ENCODE results near the gene B4GALNT1. TPM values are rescaled to one million over a fixed set of nuclear protein-coding genes. Genes with fewer than 3 reads are reported as not detected.

B4GALNT1 gene
- total RNA-seq, 1 donor from 2014 or later = 18.6 TPM

GRCh38 chr12:57579677-57580465, 53.1 kb downstream of the B4GALNT1 start:
- Mint-ChIP-seq H3K4me1 (no peaks in the 10 kb centered on the region), H3K27ac (ENCODE audit: unreplicated experiment) (no peak overlapping the region), H3K4me3 (no peak overlapping the region), H3K27me3 (ENCODE audit: low read depth) (peaks cover 5% of the 10 kb centered on the region), H3K36me3 (ENCODE audit: low read depth) (no peaks in the 10 kb centered on the region), H3K9me3 (no peaks in the 10 kb centered on the region)
- TF ChIP-seq CTCF (conservative IDR thresholded peaks at IDR 0.05) = no peak
- no peak for DNase-seq (ENCODE audit: low read depth, low spot score)

GRCh38 chr12:57579011-57579410, 54.0 kb downstream of the B4GALNT1 start:
- no peak for DNase-seq (ENCODE audit: low read depth, low spot score)
- Mint-ChIP-seq H3K27ac (ENCODE audit: unreplicated experiment) (no peak overlapping the region), H3K4me3 (no peak overlapping the region), H3K9me3 (no peaks in the 10 kb centered on the region), H3K36me3 (ENCODE audit: low read depth) (no peaks in the 10 kb centered on the region), H3K4me1 (no peaks in the 10 kb centered on the region), H3K27me3 (ENCODE audit: low read depth) (peaks cover 2% of the 10 kb centered on the region)
- TF ChIP-seq CTCF (conservative IDR thresholded peaks at IDR 0.05) = no peak

- H3K27ac Mint-ChIP-seq (ENCODE audit: unreplicated experiment) = no peak overlapping the region
- no peaks in the 10 kb centered on the region for H3K27me3 Mint-ChIP-seq (ENCODE audit: low read depth)
- H3K9me3 Mint-ChIP-seq = no peaks in the 10 kb centered on the region
- no peaks in the 10 kb centered on the region for H3K4me1 Mint-ChIP-seq
- no peaks in the 10 kb centered on the region for H3K36me3 Mint-ChIP-seq (ENCODE audit: low read depth)
- no peak overlapping the region for H3K4me3 Mint-ChIP-seq
- no peak for TF ChIP-seq CTCF (conservative IDR thresholded peaks at IDR 0.05)
- no peak for DNase-seq (ENCODE audit: low read depth, low spot score)
These were observed 54.8 kb downstream of the B4GALNT1 start for GRCh38 chr12:57577981-57578758.

- H3K27me3 Mint-ChIP-seq (ENCODE audit: low read depth) = no peaks in the 10 kb centered on the region
These were observed 56.3 kb downstream of the B4GALNT1 start for GRCh38 chr12:57576613-57577160.

More at GRCh38 chr12:57576613-57577160, 56.3 kb downstream of the B4GALNT1 start:
- Mint-ChIP-seq H3K9me3 (no peaks in the 10 kb centered on the region), H3K36me3 (ENCODE audit: low read depth) (no peaks in the 10 kb centered on the region), H3K27ac (ENCODE audit: unreplicated experiment) (no peak overlapping the region), H3K4me3 (no peak overlapping the region), H3K4me1 (no peaks in the 10 kb centered on the region)
- TF ChIP-seq CTCF (conservative IDR thresholded peaks at IDR 0.05) = no peak
- DNase-seq (ENCODE audit: low read depth, low spot score) = no peak

Other genes with a start within 250 kb of the B4GALNT1 start
- 57.3 and 57.5 TPM in 2 replicates for gene R3HDM2, start 202.2 kb downstream of the B4GALNT1 start, total RNA-seq
- 0.14 TPM in 1 of 2 replicates, not detected in the other for gene INHBC, start 198.4 kb downstream of the B4GALNT1 start, total RNA-seq
- 0.36 and 0.61 TPM in 2 replicates for gene INHBE, start 177.9 kb downstream of the B4GALNT1 start, total RNA-seq
- 0.58 and 1.3 TPM in 2 replicates for gene GLI1, start 173.4 kb downstream of the B4GALNT1 start, total RNA-seq
- gene ARHGAP9, start 153.3 kb downstream of the B4GALNT1 start, total RNA-seq = 0.56 and 1.0 TPM in 2 replicates
- 257 and 267 TPM in 2 replicates for gene MARS1, start 145.1 kb downstream of the B4GALNT1 start, total RNA-seq
- 14.1 and 15.0 TPM in 2 replicates for gene DDIT3, start 112.7 kb downstream of the B4GALNT1 start, total RNA-seq
- 90.4 and 91.3 TPM in 2 replicates for gene MBD6, start 110.4 kb downstream of the B4GALNT1 start, total RNA-seq
- 133 and 138 TPM in 2 replicates for gene DCTN2, start 86.0 kb downstream of the B4GALNT1 start, total RNA-seq
- gene KIF5A, start 83.2 kb downstream of the B4GALNT1 start, total RNA-seq = 16.9 and 20.8 TPM in 2 replicates
- gene PIP4K2C, start 42.0 kb downstream of the B4GALNT1 start, total RNA-seq = 15.9 and 17.3 TPM in 2 replicates
- 74.7 and 75.6 TPM in 2 replicates for gene DTX3, start 28.4 kb downstream of the B4GALNT1 start, total RNA-seq
- 41.2 and 43.8 TPM in 2 replicates for gene ARHGEF25, start 21.8 kb downstream of the B4GALNT1 start, total RNA-seq
- gene OS9, start 60.9 kb upstream of the B4GALNT1 start, total RNA-seq = 123 and 135 TPM in 2 replicates
- 3.9 and 4.1 TPM in 2 replicates for gene AGAP2, start 105.5 kb upstream of the B4GALNT1 start, total RNA-seq
- 23.5 and 26.9 TPM in 2 replicates for gene TSPAN31, start 111.8 kb upstream of the B4GALNT1 start, total RNA-seq
- 332 and 333 TPM in 2 replicates for gene CDK4, start 119.1 kb upstream of the B4GALNT1 start, total RNA-seq
- 16.7 and 18.8 TPM in 2 replicates for gene MARCHF9, start 121.9 kb upstream of the B4GALNT1 start, total RNA-seq
- gene CYP27B1, start 133.9 kb upstream of the B4GALNT1 start, total RNA-seq = 3.2 and 4.2 TPM in 2 replicates
- gene METTL1, start 138.9 kb upstream of the B4GALNT1 start, total RNA-seq = 37.8 and 40.5 TPM in 2 replicates
- gene EEF1AKMT3, start 139.4 kb upstream of the B4GALNT1 start, total RNA-seq = 4.5 and 5.6 TPM in 2 replicates
- 31.7 and 32.3 TPM in 2 replicates for gene TSFM, start 149.6 kb upstream of the B4GALNT1 start, total RNA-seq
- gene AVIL, start 185.5 kb upstream of the B4GALNT1 start, total RNA-seq = 1.6 and 1.7 TPM in 2 replicates
- 83.2 and 83.4 TPM in 2 replicates for gene CTDSP2, start 213.5 kb upstream of the B4GALNT1 start, total RNA-seq